ENCODE results near the gene HAUS7. TPM values are rescaled to one million over a fixed set of nuclear protein-coding genes. Genes with fewer than 3 reads are reported as not detected.

The HAUS7 gene
- total RNA-seq, 4 donors from 2014 or later = 8.2 to 156 (median 16.0) TPM

- no peaks in the 10 kb centered on the region for H3K27me3 ChIP-seq
Measured at GRCh38 chrX:153491351-153491914, 21.1 kb upstream of the HAUS7 start.

GRCh38 chrX:153490217-153490930 lies 20.0 kb upstream of the HAUS7 start:
- no peak overlapping the region for H3K27ac ChIP-seq
- H3K4me1 ChIP-seq = no peaks in the 10 kb centered on the region
- H3K27me3 ChIP-seq = no peaks in the 10 kb centered on the region
- H3K36me3 ChIP-seq = no peaks in the 10 kb centered on the region
- no peak for DNase-seq
- no peaks in the 10 kb centered on the region for H3K9me3 ChIP-seq
- no peak for TF ChIP-seq CTCF (IDR thresholded peaks at IDR 0.05)
- no peak for TF ChIP-seq POLR2A (IDR thresholded peaks at IDR 0.05)
- H3K4me3 ChIP-seq = no peak overlapping the region

More at GRCh38 chrX:153491351-153491914, 21.1 kb upstream of the HAUS7 start:
- no peak for DNase-seq
- TF ChIP-seq POLR2A (IDR thresholded peaks at IDR 0.05) (no peak), CTCF (IDR thresholded peaks at IDR 0.05) (no peak)
- no peaks in the 10 kb centered on the region for H3K36me3 ChIP-seq
- no peaks in the 10 kb centered on the region for H3K9me3 ChIP-seq
- H3K27ac ChIP-seq = no peak overlapping the region
- H3K4me3 ChIP-seq = no peak overlapping the region
- H3K4me1 ChIP-seq = no peaks in the 10 kb centered on the region

- no peak for DNase-seq
- Histone ChIP-seq H3K4me3 (no peak overlapping the region), H3K27ac (peak overlapping the region in 1 of 4 donors; percentile 25), H3K36me3 (no peaks in the 10 kb centered on the region), H3K4me1 (no peaks in the 10 kb centered on the region), H3K9me3 (no peaks in the 10 kb centered on the region), H3K27me3 (no peaks in the 10 kb centered on the region)
- TF ChIP-seq POLR2A (IDR thresholded peaks at IDR 0.05) = no peak
- no peak for TF ChIP-seq CTCF (IDR thresholded peaks at IDR 0.05)
Measured at GRCh38 chrX:153488231-153488914, 18.0 kb upstream of the HAUS7 start.

GRCh38 chrX:153487590-153488071 lies 17.3 kb upstream of the HAUS7 start:
- Histone ChIP-seq H3K27me3 (no peaks in the 10 kb centered on the region), H3K36me3 (no peaks in the 10 kb centered on the region), H3K4me3 (no peak overlapping the region), H3K4me1 (no peaks in the 10 kb centered on the region), H3K27ac (peak overlapping the region in 1 of 4 donors; percentile 25), H3K9me3 (no peaks in the 10 kb centered on the region)
- TF ChIP-seq POLR2A (IDR thresholded peaks at IDR 0.05) (no peak), CTCF (IDR thresholded peaks at IDR 0.05) (no peak)
- no peak for DNase-seq

- Histone ChIP-seq H3K27ac (no peak overlapping the region), H3K4me3 (no peak overlapping the region)
Measured at GRCh38 chrX:153486171-153486570, 15.8 kb upstream of the HAUS7 start.

More at GRCh38 chrX:153486171-153486570, 15.8 kb upstream of the HAUS7 start:
- Histone ChIP-seq H3K4me1 (no peaks in the 10 kb centered on the region), H3K36me3 (no peaks in the 10 kb centered on the region), H3K9me3 (no peaks in the 10 kb centered on the region), H3K27me3 (no peaks in the 10 kb centered on the region)
- no peak for DNase-seq
- TF ChIP-seq CTCF (IDR thresholded peaks at IDR 0.05) = no peak
- TF ChIP-seq POLR2A (IDR thresholded peaks at IDR 0.05) = no peak

Data from Peyer's patch (tissue), 4 donors.